ENCODE results near the gene DCN.

The DCN gene

GRCh38 chr12:91105807-91106206 lies 76.8 kb downstream of the DCN start:
- no peaks in the 10 kb centered on the region for H3K36me3 Mint-ChIP-seq

GRCh38 chr12:91104812-91105466 lies 77.7 kb downstream of the DCN start:
- Mint-ChIP-seq H3K27ac (no peak overlapping the region), H3K4me1 (no peaks in the 10 kb centered on the region), H3K36me3 (no peaks in the 10 kb centered on the region), H3K9me3 (no peaks in the 10 kb centered on the region), H3K4me3 (no peak overlapping the region), H3K27me3 (no peaks in the 10 kb centered on the region)

More at GRCh38 chr12:91105807-91106206, 76.8 kb downstream of the DCN start:
- Mint-ChIP-seq H3K4me1 (no peaks in the 10 kb centered on the region), H3K4me3 (no peak overlapping the region), H3K27me3 (no peaks in the 10 kb centered on the region), H3K9me3 (no peaks in the 10 kb centered on the region), H3K27ac (no peak overlapping the region)

- H3K27ac Mint-ChIP-seq, result no peak overlapping the region
- no peaks in the 10 kb centered on the region for H3K4me1 Mint-ChIP-seq
- no peaks in the 10 kb centered on the region for H3K27me3 Mint-ChIP-seq
- no peak overlapping the region for H3K4me3 Mint-ChIP-seq
- no peaks in the 10 kb centered on the region for H3K36me3 Mint-ChIP-seq
- no peaks in the 10 kb centered on the region for H3K9me3 Mint-ChIP-seq
Observed at GRCh38 chr12:91103624-91104023, 79.0 kb downstream of the DCN start.

GRCh38 chr12:91103101-91103500 lies 79.5 kb downstream of the DCN start:
- Mint-ChIP-seq H3K27ac (no peak overlapping the region), H3K4me3 (no peak overlapping the region), H3K4me1 (no peaks in the 10 kb centered on the region), H3K9me3 (no peaks in the 10 kb centered on the region), H3K27me3 (no peaks in the 10 kb centered on the region), H3K36me3 (no peaks in the 10 kb centered on the region)

GRCh38 chr12:91100906-91101305 lies 81.7 kb downstream of the DCN start:
- H3K27ac Mint-ChIP-seq, result no peak overlapping the region
- no peaks in the 10 kb centered on the region for H3K4me1 Mint-ChIP-seq
- H3K9me3 Mint-ChIP-seq, result no peaks in the 10 kb centered on the region
- H3K4me3 Mint-ChIP-seq, result no peak overlapping the region
- no peaks in the 10 kb centered on the region for H3K27me3 Mint-ChIP-seq
- no peaks in the 10 kb centered on the region for H3K36me3 Mint-ChIP-seq

GRCh38 chr12:91099836-91100235 lies 82.8 kb downstream of the DCN start:
- Mint-ChIP-seq H3K36me3 (no peaks in the 10 kb centered on the region), H3K4me3 (no peak overlapping the region), H3K9me3 (no peaks in the 10 kb centered on the region), H3K4me1 (no peaks in the 10 kb centered on the region), H3K27me3 (peaks cover 3% of the 10 kb centered on the region), H3K27ac (no peak overlapping the region)

- H3K27me3 Mint-ChIP-seq, result peaks cover 5% of the 10 kb centered on the region
- no peak overlapping the region for H3K27ac Mint-ChIP-seq
- H3K4me3 Mint-ChIP-seq, result no peak overlapping the region
- H3K36me3 Mint-ChIP-seq, result no peaks in the 10 kb centered on the region
- H3K9me3 Mint-ChIP-seq, result no peaks in the 10 kb centered on the region
- no peaks in the 10 kb centered on the region for H3K4me1 Mint-ChIP-seq
Observed at GRCh38 chr12:91099341-91099740, 83.3 kb downstream of the DCN start.

- Mint-ChIP-seq H3K4me1 (no peaks in the 10 kb centered on the region), H3K36me3 (no peaks in the 10 kb centered on the region), H3K27ac (no peak overlapping the region), H3K4me3 (no peak overlapping the region), H3K27me3 (peaks cover 7% of the 10 kb centered on the region), H3K9me3 (no peaks in the 10 kb centered on the region)
Observed at GRCh38 chr12:91098941-91099340, 83.7 kb downstream of the DCN start.

GRCh38 chr12:91098461-91098860 lies 84.2 kb downstream of the DCN start:
- Mint-ChIP-seq H3K27ac (no peak overlapping the region), H3K4me3 (no peak overlapping the region), H3K9me3 (no peaks in the 10 kb centered on the region), H3K36me3 (no peaks in the 10 kb centered on the region), H3K27me3 (peaks cover 7% of the 10 kb centered on the region), H3K4me1 (no peaks in the 10 kb centered on the region)

- H3K36me3 Mint-ChIP-seq, result no peaks in the 10 kb centered on the region
- no peak overlapping the region for H3K4me3 Mint-ChIP-seq
- H3K27ac Mint-ChIP-seq, result no peak overlapping the region
- no peaks in the 10 kb centered on the region for H3K4me1 Mint-ChIP-seq
- H3K9me3 Mint-ChIP-seq, result peaks cover 7% of the 10 kb centered on the region
- peaks cover 7% of the 10 kb centered on the region for H3K27me3 Mint-ChIP-seq
Observed at GRCh38 chr12:91094957-91095356, 87.7 kb downstream of the DCN start.

GRCh38 chr12:91094032-91094662 lies 88.5 kb downstream of the DCN start:
- no peaks in the 10 kb centered on the region for H3K36me3 Mint-ChIP-seq
- H3K9me3 Mint-ChIP-seq, result peaks cover 14% of the 10 kb centered on the region
- H3K27me3 Mint-ChIP-seq, result peaks cover 7% of the 10 kb centered on the region
- no peak overlapping the region for H3K27ac Mint-ChIP-seq
- H3K4me1 Mint-ChIP-seq, result no peaks in the 10 kb centered on the region
- no peak overlapping the region for H3K4me3 Mint-ChIP-seq

GRCh38 chr12:91093341-91093740 lies 89.3 kb downstream of the DCN start:
- peaks cover 7% of the 10 kb centered on the region for H3K27me3 Mint-ChIP-seq
- H3K4me3 Mint-ChIP-seq, result no peak overlapping the region
- no peak overlapping the region for H3K27ac Mint-ChIP-seq
- H3K36me3 Mint-ChIP-seq, result no peaks in the 10 kb centered on the region
- H3K9me3 Mint-ChIP-seq, result peaks cover 19% of the 10 kb centered on the region
- no peaks in the 10 kb centered on the region for H3K4me1 Mint-ChIP-seq

- H3K4me1 Mint-ChIP-seq, result no peaks in the 10 kb centered on the region
- no peaks in the 10 kb centered on the region for H3K36me3 Mint-ChIP-seq
- H3K9me3 Mint-ChIP-seq, result peaks cover 25% of the 10 kb centered on the region
- H3K4me3 Mint-ChIP-seq, result no peak overlapping the region
- peaks cover 7% of the 10 kb centered on the region for H3K27me3 Mint-ChIP-seq
- H3K27ac Mint-ChIP-seq, result no peak overlapping the region
Observed at GRCh38 chr12:91091916-91092715, 90.5 kb downstream of the DCN start.

Measured in activated naive CD4-positive, alpha-beta T cell treated with anti-CD3 and anti-CD28 coated beads, Interleukin-2, amount 50 U/mL, for 24 hours (primary cell).